HG02571 (cell line): Measurements from ENCODE around the gene TMA7B.

Source experiments
- ATAC-seq: cut with Tn5 transposase; IDR thresholded peaks from one replicate; pipeline ENCODE4 v1.9.1; 2021; ENCODE audit warnings: mild to moderate bottlenecking, moderate library complexity; ENCODE audit not compliant: unreplicated experiment

Gene TMA7B

DNA sequence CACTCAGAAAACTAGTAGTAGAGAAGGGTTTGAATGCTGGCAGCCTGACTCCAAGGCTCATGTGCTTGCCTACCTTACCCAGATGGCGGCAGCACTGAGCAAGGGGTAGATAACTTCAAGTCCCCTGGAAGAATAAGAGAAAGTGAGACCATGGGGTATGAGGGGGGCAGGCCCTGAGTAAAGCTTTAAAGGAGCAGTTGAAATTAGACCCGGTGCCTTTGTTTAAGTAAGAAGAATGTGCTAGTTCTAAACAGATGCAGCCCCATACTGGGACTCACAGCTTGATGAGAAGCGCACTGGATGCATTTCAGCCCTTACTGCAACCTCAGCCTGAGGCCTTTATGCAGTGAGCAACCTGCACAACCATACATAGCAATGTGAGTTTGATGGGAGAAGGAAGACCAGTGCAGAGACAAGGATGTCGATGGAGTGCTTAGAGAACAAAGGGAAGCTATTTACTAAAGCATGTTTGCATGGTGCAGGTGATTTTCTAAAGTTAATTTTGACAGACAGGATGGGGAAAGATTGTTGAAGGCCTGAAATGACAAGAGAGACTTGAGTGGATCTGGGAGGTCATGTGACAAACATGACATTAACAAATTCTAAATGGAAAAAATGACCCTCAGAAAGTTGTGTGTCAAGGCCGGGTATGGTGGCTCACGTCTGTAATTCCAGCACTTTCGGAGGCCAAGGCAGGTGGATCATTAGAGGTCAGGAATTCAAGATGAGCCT, 27.1 kb upstream of the TMA7B start:
- ATAC-seq = no peak

DNA sequence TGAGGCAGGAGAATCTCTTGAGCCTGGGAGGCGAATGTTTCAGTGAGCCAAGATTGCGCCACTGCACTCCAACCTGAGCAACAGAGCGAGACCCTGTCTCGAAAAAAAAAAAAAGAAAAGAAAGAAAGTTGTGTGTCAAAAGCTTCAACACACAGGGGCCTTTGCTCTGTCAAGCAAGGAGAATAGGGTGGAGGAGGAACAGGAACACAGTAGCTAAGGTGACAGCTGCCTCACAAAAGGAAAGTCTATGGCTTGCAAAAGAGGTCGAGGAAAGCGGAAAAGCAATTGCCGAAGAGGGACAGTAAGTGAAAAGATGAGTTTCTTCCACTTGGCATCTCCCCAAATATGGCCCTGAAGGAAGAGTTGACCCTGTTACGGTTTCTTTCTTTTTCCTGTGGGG, 26.5 kb upstream of the TMA7B start:
- no peak for ATAC-seq

DNA sequence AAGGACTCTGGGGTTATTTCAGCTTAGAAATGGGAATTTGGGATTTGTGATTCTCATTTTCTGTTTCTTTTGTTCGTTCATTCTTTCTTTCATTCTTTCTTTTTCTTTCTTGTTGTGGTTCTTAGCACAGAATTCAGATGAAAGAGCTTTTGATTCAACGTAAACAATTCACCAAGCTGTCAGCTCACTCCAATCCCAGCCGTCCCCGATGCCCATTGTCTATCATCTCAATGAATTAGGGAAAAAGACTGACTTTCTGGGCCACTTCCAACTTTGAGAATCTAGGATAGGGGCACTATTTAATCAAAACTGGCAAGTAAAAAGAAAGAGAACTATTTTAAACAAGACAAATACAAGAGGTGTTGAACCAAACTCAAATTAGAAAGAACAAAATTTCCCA, 25.1 kb upstream of the TMA7B start:
- ATAC-seq = no peak

DNA sequence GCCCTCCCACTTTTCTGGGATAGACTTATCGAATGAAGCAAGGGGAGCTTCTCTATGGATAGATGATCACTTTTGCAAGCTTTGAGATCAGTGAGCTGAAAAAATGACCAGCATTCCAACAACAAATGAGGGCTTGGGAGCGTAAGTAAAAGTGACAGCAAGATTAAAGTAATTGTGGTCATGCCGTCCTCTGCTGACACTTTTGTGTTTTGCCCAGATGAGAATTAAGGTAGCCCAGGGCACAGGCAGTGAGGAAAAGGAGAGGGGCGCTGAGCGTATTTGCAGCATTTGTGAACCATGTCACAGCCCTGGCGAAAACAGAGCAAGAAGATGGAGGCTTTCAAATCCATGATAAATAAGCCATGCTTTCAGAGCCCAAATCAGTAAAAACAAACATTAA, 24.6 kb upstream of the TMA7B start:
- ATAC-seq = no peak

DNA sequence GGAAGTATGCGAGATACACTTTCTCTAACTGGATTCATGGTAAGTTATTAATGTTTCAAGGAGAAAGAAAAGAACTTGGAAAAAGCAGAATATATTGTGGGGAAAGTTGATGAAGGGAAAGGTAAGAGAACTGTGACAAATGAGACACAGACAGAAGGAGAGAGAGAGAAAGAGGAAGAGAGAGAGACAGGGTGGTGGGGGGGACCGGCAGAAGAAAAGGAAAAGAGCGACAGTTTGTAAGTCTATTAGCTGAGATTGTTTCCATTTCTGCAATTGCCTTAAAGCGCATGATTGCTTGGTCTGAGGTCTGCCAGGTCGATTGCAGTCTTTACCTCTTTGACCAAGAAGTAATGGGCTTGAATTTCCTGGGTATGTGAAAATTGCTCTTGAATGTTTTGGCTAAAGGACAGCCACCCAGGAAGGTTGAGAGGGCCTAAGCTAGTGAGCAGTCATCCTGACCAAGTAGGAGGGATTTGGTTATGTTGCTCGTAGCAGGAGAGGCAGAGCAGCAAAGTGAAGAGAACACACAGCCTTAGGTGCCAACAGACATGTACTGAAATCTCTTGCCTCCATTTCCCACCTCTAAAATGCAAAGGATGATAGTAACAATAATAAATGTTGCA, 23.6 kb upstream of the TMA7B start:
- no peak for ATAC-seq

DNA sequence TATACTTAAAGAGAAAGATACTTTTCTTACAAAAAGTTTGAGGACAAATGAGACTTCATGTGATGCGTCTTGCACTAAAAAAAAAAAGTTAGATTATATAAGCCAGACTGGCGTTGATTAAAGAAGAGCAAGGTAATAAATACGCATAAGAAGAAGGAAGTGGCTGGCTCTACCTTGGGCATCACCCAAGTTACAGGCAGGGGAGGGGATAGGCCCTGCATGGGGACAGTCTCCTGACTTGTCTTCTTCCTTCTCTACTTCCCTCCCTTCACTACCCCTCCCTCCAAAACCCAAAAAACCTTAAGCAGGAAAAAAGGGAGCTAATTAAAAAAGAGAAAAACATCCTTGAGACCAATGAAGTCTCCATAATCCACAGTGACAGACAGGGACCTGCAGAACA, 22.3 kb upstream of the TMA7B start:
- no peak for ATAC-seq

DNA sequence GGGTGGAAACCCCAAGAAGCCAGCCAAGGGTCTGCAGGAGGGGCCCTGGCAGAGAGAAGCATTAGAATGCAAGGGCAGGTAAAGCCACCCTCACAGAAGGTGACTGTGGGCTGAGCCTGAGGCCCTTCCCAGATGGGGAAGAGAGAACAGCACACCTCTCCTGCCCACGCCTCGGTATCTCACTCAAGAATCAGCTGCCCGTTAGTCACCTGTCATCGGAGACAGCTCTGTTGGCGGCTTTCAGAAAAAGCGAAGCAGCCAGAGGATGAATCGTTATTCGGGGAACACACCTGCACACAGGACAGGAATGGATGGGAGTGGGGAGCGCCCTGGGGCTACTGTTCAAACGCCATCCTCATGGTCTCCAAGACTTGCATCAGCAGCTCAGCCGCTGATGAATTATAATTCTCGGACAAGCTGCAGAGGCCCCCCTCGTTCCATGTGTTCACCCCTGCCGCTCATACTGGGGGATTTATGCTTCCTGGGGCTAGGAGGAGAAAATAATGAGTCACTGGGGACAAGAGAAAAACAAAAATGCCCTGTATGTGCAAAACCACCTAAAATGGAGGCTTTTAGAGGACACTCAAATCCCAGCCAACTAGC, 21.6 kb upstream of the TMA7B start:
- ATAC-seq = no peak

DNA sequence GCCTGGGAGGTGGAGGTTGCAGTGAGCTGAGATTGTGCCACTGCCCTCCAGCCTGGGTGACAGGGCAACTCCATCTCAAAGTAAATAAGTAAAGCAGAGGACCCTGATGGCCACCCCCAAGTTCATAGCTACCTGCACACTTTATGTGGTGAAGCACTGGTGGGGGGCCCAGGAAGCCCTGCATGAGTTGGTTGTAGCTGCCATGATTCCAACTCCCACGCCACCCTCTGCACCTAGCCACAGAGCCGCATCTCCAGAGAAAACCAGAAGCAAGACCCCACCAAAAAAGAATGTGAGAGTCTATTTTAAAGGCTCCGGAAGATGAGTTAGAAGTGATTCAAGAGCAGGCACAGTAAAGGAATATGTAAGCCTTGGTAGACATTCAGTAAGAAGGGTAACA, 20.4 kb upstream of the TMA7B start:
- no peak for ATAC-seq

DNA sequence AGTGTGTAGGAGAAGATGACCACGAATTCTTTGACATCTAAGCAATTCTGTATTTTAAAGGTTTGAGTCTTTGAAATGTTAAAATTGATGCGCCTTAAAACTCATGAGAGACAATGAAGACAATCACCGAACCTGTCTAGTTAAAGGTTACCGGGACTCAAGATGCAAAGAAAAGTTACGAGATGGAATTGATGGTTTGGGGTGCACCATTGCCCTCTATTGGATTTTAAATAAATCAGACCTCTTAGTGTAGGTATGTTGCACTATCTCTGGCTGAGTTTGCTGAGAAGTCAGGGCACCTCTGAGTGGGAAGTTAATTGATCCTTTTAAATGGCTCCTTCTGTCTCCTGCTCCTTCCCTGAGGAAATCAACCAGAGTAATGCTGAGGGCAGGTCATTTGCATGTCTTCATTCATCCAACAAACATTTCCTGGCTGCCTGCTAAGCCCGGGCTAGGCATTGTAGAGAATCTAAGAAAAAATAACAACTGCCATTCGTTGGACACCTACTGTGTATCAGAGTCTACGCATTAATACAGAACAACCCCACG, 19.4 kb upstream of the TMA7B start:
- ATAC-seq = no peak

DNA sequence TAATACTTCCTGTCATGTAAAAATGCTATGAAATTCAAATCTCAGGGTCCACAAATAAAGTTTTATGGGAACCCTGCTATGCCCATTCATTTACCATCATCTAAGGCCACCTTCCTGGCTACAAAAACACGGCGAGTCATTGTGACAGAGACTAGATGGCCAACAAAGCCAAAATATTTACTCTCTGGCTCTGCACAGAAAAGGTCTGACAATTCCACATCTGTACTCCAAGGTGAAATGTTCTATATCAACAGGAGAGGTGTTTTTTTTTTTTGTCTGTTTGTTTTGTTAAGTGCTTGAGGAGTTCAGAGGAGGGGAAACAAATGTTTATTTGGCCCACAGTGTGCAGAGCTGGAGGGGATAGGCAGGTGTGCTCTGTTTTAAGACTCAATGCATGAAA, 18.6 kb upstream of the TMA7B start:
- ATAC-seq = no peak

DNA sequence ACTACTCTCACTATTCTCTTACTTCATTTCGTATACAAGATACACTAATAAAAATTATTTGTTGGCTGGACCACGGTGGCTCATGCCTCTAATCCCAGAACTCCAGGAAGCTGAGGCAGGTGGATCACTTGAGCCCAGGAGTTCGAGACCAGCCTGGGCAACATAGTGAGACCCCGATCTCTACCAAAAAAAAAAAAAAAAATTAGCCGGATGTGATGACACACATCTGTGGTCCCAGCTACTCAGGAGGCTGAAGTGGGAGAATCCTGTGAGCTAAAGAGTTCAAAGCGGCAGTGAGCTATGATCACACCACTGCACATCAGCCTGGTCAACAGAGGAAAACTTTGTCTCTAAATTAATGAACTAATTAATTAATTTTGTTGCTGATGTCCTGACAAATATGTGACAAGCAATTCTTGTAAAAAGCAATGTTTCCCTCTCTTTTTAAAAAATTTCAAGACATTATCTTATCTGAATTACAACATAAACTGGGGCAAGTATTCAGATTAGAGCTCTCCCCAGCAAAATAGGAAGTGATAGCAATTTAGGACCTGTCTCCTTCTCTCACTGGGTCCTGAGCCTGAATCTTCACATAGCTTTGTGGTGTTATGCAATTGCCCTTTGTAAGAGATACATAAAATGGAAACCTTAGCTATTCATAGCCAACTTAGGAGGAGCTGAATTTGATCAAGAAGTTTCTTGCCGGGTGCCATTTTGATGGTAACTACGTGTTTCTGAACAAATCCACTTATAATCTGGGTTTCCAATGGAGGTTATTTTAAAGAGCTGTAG, 17.6 kb upstream of the TMA7B start:
- ATAC-seq = no peak

DNA sequence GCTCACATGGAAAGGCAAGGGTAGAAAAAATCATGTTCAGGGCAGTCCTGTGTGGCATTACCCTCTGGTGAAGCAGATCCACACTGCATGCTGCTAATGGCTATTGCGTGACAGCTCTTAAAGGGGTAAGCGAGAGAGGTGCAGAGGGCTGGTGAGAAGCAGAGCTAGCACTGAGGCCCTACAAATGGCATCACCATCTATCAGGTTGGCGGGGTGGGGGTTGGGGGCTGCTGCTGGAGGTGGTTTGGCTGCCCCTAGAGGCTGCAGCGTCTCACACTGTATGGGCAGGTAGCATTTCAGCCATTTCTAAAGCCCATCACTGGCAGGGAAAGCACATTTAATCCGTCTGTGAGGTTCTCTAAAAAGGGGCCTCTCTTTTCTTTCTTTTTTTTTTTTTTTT, 16.9 kb upstream of the TMA7B start:
- ATAC-seq = no peak

DNA sequence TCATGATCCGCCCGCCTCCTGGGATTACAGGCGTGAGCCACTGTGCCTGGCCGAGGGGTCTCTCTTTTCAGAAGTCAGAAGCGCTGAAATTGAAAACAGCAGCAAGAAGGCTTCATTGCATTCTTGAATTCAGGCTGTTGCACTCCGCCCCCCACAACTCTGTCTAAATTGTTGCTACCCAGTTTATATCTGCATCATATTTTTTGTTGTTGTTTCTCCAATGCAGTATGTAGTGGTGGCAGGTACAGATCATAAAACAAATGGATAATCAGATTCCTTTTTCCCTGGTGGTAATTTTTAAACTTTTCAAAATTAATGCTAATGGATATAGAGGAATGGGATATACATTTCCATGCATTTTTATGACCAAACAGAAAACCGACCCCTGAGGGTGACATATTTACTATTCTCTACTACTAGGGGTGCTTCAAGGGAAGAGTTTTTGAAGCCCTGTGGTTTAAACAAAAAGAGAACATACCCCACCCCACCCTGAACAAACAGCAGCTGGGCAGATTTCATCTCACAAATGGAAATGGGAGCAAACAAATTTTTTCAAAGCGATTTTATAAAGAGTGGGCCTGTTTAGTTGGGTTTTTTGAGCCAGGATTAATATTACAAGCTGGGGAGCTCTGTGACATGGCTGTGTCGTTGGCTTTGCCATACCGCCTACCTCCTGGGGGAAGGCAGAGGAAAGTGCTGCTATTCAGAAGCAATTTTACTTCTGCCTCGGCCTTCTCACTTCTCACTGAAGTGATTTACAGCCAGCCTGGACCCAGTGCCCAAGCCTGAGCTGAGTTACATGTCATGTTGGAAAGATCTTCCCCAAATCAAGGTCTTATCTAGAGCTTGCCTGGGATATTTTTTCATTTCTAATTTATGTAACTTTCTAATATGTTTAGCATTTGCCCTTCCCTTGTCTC, 16.0 kb upstream of the TMA7B start:
- no peak for ATAC-seq

DNA sequence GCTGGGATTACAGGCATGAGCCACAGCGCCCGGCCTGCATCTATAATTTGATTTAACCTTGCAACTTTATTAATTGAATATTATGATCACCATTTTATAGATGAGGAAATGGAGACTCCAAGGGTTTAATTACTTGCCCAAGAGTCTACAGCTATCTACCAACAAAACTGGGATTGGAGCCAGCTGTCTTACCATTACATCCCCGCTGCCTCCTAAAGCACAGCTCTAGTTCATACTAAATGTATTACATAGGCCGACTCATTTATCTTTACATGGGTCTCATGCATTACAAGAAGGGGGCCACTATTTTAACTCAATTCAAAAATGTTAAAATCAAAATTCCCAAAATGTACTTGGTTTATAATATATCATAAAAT, 14.1 kb upstream of the TMA7B start:
- no peak for ATAC-seq

DNA sequence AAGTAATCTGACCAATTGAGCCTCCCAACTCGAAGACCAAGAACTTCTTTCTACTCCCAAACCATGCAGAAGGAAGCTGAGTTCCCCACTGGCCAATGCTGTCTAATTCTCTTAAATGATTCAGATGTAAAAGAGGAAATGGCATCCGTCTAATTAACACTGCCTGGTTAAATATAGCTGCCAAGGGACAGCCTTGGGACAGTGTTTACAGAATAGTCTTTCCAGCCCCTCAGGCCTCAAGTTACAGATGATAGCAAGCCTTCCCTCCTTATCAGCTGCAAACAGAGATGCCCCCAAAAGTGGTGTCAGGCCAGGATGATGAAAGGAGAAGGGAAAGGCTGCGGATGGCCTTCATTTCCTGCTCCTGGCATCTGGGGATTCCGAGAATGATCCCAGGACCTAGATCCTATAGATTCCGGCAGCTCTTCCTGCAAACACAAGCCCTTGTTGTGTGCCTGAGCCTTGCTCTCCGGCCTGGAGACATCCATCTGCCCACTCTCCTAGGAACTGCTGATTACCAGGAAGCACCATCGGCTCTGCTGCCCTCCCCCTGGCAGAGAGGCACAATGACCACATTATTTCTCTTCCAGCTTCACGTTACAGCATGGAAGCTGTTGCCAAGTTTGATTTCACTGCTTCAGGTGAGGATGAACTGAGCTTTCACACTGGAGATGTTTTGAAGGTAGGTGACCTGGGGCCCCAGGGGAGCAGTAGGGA, 13.5 kb upstream of the TMA7B start:
- ATAC-seq = no peak

DNA sequence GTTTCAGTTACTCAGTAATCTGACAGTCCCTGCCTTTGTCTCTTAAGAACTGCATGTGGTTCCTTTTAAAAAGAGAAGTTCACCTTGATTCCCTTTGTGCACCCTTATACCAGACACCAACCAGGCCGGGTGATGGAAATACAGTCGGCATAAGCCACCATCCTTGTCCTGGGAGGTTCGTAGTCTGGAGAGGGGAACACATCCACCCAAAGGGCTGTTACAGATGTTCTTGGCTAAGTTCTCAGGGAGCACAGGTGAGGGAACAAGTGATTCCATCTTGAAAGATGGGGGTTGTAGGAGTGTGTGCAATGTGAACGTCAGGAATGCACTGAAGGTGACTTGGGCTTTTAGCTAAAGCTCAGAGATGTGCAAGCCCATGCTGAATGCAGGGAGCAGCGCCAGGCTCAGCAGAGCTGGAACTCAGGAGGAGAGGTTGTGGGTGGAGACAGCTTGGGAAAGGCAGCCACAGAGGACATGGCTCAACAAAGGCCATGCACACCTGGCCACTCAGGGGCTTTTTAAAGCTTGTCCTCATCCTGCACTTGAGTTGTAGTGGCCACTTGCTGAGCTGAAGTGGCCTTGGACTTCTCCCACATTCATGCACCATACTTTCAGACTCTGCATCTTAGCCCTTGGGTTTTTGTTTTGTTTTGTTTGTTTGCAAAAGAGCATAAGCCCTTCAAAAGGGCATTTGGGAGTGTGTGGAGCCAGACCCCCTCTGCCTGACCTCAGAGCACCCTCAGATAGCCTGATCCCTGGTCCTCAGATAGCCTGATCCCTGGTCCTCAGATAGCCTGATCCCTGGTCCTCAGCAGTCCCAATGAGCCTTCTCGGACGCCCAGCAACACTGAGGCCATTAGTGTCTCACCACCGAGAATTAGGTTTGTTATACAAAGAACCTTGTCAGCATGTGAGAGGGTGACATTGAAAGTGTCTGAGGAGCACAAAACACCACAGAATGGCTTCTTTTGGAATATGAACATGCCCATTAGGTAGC, 12.7 kb upstream of the TMA7B start:
- no peak for ATAC-seq

DNA sequence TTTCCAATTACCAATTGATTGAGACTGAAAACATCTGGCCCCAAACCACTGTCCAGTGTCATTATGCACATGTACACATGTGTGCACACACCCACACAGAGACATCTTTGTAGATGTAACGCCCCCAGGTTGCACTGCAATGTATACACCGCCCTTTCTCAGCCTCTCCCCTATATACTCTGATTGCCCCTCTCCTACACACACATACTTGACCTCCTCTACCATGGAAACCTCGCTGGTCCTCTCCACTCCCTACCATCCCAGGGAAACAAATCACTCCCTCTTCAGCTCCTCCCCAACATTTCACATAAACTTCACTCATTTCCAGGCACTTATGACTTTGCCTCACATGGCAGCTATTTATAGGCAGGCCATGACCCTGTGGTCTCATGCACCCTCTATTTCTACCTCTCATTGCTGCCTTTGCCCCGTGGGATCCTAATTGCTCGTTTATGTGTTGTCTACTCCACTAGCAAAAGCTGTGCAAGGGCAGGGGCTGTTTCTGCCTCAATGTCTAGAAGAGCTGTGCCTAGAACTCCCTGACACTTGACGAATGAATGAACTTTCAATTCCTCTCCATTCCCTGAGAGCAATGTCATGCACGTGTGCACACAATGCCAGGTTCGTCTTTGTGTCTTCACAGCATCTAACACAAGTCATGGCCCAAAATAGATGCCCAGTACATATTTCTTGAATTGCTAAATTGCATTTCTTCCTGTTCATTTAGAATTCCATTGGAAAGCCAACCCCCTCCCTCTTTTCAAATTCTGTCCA, 10.0 kb upstream of the TMA7B start:
- no peak for ATAC-seq
